ENCODE results near the gene MSI2.
"Not testable (repeated sequence)": the region's sequence is repeated elsewhere in the genome, so short reads cannot be mapped to it uniquely, and the experiment has no call there.

Gene MSI2

DNA sequence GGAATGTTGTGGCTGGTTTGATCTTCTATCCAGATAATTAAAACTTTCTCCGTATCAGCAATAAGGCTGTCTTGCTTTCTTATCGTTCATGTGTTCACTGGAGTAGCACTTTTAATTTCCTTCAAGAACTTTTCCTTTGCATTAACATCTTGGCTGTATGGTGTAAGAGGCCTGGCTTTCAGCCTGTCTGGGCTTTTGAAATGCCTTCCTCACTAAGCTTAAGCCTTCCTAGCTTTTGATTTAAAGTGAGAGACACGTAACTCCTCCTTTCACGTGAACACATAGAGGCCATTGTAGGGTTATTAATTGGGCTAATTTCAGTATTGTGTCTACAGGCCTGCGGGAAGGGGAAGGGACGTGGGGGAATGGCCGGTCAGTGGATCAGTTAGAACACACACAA, 42.9 kb downstream of the MSI2 start:
- DNase-seq = no peak
- no peaks in the 10 kb centered on the region for H3K27me3 ChIP-seq
- peaks cover 61% of the 10 kb centered on the region for H3K36me3 ChIP-seq
- TF ChIP-seq, protein P1, sequence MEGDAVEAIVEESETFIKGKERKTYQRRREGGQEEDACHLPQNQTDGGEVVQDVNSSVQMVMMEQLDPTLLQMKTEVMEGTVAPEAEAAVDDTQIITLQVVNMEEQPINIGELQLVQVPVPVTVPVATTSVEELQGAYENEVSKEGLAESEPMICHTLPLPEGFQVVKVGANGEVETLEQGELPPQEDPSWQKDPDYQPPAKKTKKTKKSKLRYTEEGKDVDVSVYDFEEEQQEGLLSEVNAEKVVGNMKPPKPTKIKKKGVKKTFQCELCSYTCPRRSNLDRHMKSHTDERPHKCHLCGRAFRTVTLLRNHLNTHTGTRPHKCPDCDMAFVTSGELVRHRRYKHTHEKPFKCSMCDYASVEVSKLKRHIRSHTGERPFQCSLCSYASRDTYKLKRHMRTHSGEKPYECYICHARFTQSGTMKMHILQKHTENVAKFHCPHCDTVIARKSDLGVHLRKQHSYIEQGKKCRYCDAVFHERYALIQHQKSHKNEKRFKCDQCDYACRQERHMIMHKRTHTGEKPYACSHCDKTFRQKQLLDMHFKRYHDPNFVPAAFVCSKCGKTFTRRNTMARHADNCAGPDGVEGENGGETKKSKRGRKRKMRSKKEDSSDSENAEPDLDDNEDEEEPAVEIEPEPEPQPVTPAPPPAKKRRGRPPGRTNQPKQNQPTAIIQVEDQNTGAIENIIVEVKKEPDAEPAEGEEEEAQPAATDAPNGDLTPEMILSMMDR (IDR thresholded peaks at IDR 0.05; ENCODE audit: low read depth, low read length) = no peak
- peaks cover 3% of the 10 kb centered on the region for H3K9me3 ChIP-seq
- peaks cover 14% of the 10 kb centered on the region for H3K4me1 ChIP-seq
- H3K4me3 ChIP-seq (ENCODE audit: low read depth, low read length) = no peak overlapping the region

DNA sequence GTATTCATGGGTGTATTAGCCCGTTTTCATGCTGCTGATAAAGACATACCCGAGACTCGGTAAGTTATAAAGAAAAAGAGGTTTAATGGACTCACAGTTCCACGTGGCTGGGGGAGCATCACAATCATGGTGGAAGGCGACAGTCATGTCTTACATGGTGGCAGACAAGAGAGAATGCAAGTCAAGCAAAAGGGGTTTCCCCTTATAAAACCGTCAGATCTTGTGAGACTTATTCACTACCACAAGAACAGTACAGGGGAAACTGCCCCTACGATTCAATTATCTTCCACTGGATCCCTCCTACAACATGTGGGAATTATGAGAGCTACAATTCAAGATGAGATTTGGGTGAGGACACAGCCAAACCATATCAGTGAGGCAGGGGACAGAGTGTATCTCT, 44.3 kb downstream of the MSI2 start:
- peaks cover 57% of the 10 kb centered on the region for H3K36me3 ChIP-seq
- not testable (repeated sequence) for DNase-seq; H3K4me1 ChIP-seq; H3K27me3 ChIP-seq; H3K9me3 ChIP-seq; H3K4me3 ChIP-seq (ENCODE audit: low read depth, low read length)

DNA sequence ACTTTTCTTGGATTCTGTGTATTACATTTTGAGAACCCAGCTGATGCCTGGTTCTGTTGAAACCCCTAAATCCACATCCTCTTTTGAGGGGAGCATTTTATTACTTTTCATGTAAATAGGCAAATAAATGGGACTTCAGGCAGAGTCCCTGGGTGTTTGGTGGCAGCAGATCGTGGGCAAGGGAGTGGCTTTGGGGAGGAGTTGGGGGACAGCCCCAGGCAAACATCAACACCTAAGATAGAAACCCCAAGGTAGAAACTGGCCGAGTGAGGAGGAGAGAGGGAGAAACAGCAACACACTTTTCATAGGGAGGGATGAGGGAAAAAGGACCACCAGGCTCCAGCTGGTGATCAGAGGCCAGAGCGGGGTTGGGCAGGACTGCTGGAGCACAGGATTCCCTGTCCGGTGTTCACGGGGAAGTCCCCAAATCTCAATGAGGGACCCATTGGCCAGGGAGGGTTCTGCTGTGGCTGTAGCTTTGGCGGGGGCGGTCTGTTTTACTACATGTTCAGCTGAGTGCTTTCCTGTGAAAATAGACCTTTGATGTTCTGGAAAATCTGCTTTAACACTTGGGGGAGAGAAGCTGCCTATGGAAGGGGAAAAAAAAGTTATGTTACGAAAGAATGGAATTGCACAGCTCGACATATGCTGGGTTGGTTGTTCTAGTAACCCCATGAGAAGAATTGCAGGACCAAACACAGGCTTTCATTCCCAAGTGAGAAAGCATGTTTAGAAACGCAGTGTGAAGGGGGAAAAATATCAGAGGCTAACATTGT, 46.6 kb downstream of the MSI2 start:
- H3K4me3 ChIP-seq (ENCODE audit: low read depth, low read length) = no peak overlapping the region
- H3K4me1 ChIP-seq = no peaks in the 10 kb centered on the region; the same call in 1 of the 2 replicates
- peaks cover 3% of the 10 kb centered on the region for H3K9me3 ChIP-seq
- DNase-seq = no peak
- peaks cover 69% of the 10 kb centered on the region for H3K36me3 ChIP-seq
- no peaks in the 10 kb centered on the region for H3K27me3 ChIP-seq
- TF ChIP-seq, protein P1 (IDR thresholded peaks at IDR 0.05; ENCODE audit: low read depth, low read length) = no peak

DNA sequence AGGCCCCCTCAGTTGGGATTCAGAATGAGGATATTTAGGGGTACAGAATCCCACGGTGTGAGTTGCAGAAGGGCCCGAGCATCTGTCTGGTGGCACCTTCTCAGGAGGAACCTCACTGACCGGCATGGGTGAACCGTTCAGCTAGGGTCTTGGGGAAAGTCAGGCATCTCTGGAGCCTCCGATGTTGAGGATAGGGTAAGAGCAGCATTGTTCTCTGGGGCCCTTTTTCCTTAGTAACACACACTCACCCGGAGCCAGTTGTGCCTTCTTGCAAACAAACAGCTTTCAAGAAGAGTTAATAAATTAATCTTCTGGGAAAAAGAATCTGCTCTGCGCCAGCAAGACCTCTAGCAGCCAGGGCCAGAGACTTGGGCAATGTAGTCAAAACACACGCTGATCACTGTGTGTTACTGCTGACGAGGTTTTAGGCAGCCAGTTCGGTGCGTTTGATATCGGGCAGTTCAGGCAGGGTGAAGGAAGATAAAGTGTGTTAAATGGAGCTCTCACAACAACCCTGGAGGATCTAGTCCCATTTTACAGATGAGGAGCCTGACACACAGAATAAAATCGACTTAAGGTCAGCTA, 48.9 kb downstream of the MSI2 start:
- Histone ChIP-seq H3K9me3 (no peaks in the 10 kb centered on the region), H3K4me1 (no peaks in the 10 kb centered on the region; the same call in 1 of the 2 replicates), H3K27me3 (no peaks in the 10 kb centered on the region), H3K4me3 (ENCODE audit: low read depth, low read length) (no peak overlapping the region), H3K36me3 (peaks cover 49% of the 10 kb centered on the region)
- DNase-seq = no peak
- TF ChIP-seq, protein P1 (IDR thresholded peaks at IDR 0.05; ENCODE audit: low read depth, low read length) = no peak

DNA sequence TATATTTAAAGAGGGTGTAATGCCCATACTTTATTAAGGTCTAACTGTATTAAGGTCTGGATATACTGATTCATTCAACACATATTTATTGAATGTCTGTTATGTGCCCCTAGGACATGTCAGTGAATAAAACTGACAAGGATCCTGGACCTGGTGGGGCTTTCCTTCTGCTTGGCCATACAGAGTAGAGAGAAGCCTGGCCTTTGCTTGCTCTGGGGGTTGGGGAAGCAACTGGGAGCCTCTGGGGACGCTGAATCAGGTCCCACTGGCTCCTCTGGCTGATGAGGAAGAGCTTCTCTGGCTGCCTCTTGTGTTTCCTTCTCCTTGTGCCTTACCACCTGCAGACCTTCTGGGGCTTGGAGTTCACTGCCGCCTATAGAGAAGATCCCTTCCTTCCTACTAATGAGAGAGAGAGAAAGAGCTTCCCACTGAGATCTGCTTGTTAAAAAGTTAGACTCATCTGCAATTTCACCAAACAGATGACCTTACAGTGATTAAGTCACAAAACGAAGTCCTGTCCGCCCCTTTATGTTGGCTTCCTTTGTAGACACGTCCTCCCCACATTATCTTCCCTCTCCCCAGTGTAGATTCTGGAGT, 49.7 kb downstream of the MSI2 start:
- peak; percentile 32 for DNase-seq
- H3K27me3 ChIP-seq = no peaks in the 10 kb centered on the region
- H3K4me3 ChIP-seq (ENCODE audit: low read depth, low read length) = no peak overlapping the region
- H3K9me3 ChIP-seq = no peaks in the 10 kb centered on the region
- H3K36me3 ChIP-seq = peaks cover 49% of the 10 kb centered on the region
- H3K4me1 ChIP-seq = no peaks in the 10 kb centered on the region; the same call in 1 of the 2 replicates
- TF ChIP-seq, protein P1 (IDR thresholded peaks at IDR 0.05; ENCODE audit: low read depth, low read length) = no peak

DNA sequence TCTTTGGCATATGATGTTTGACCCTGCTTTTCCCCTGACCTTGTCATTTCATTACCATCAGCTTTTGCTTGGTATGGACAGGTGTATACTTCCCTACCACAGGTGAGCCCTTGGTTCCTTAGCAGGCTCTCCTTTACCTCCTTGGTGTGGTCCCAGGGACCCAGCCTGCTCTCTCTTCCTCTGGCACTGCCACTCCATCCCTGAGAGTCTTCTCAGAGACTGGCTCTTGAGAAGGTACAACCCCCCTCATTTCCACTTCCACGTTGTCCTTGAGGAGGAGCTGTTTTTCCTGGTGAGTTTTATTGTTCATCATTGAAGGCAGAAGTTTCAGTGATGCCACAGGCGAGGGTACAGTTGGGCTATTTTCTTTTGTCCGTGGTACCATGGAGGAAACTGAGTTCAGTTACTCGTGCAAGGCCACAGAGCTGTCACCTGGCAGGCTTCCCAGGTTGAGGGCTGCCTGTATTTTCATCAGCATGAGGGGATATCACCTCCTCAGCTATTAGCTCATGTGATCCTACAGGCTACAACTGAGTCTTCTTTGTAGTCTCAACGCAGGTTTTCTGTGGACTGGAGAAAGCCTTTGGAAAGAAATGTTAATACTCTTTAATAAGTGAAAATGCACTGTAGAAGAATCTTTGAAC, 52.3 kb downstream of the MSI2 start:
- H3K4me3 ChIP-seq (ENCODE audit: low read depth, low read length) = no peak overlapping the region
- TF ChIP-seq, protein P1 (IDR thresholded peaks at IDR 0.05; ENCODE audit: low read depth, low read length) = no peak
- peaks cover 49% of the 10 kb centered on the region for H3K36me3 ChIP-seq
- H3K27me3 ChIP-seq = no peaks in the 10 kb centered on the region
- DNase-seq = no peak
- H3K4me1 ChIP-seq = no peaks in the 10 kb centered on the region; the same call in 1 of the 2 replicates
- H3K9me3 ChIP-seq = no peaks in the 10 kb centered on the region
